Dermis microvascular lymphatic vessel endothelial cell (primary cell): Measurements from ENCODE around the gene SUCLG2. TPM values are rescaled to one million over a fixed set of nuclear protein-coding genes. Genes with fewer than 3 reads are reported as not detected.
A peak's percentile ranks its signal among the peaks of the same experiment; 100 is the strongest.

Experiments
- DNase-seq, 2 donors: peaks; one replicate each; pipeline versions ENCODE4 v3.0.0 to v3.0.0-alpha.2; 2010; ENCODE audit warnings: low read depth in 2 of 2
- total RNA-seq: library from RNA; depleted of rRNA; stranded (reverse); fragments of >200 nt; gene quantifications from 2 replicates; pipeline ENCODE4 v1.2.1, GENCODE V29; 2014

SUCLG2 gene
- total RNA-seq, 1 donor from 2014 or later, result 34.9 TPM

DNA sequence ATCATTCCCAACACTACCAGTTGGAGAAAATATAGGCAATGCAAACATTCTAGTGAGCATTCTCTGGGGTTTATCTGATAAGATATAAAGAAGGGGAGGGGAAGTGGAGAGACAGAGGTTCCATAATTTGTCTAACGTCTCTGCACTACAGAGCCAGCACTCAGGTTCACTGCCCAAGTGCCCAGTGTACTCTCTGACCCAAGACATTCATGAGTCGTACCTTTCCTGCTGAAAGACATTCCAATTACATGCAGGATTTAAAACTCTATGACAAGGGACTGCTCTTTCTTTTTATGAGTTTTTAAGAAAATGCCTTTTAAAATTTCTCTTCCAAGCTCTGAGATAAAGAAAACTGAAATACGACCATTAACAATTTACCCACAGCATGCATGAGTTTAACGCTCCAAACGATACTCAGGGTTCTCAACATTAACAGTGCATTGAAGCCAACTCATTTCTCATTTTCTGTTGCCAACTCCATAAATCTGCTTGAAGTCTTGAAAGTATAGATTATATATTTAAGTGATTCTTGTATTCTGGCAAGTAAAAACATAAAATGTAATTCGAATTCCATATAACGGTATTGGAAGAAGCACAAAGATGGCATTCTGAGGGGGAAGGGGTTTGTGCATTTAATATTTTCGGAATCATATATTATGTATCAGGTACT is 193.4 kb downstream of the SUCLG2 start:
- DNase-seq, result no peak

DNA sequence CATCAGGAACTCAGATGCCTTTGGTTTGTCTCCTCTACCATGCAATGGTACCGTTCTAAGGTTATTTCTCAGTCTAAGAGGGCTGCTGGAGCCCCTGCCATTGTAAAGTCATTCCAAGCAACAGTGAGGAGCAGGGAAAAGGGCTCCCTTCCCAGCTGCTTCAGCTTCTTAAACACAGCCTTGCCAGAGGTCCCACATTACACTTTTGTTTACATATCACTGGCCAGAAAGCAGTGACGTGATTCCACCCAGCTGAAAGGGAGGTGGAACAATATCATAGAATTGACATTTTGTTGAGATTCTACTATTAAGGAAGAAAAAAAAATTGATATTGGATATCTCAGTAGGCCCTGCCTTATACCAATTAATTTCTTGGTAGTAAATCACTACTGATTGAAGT is 194.6 kb downstream of the SUCLG2 start:
- no peak for DNase-seq

GRCh38 chr3:67458896-67459530 is 195.4 kb downstream of the SUCLG2 start:
- no peak for DNase-seq

GRCh38 chr3:67458408-67458807 is 196.0 kb downstream of the SUCLG2 start:
- peak; percentile 10 to 46 for DNase-seq

GRCh38 chr3:67453628-67454027 is 200.8 kb downstream of the SUCLG2 start:
- no peak for DNase-seq

- no peak for DNase-seq
Observed at GRCh38 chr3:67450153-67450552, 204.3 kb downstream of the SUCLG2 start.

DNA sequence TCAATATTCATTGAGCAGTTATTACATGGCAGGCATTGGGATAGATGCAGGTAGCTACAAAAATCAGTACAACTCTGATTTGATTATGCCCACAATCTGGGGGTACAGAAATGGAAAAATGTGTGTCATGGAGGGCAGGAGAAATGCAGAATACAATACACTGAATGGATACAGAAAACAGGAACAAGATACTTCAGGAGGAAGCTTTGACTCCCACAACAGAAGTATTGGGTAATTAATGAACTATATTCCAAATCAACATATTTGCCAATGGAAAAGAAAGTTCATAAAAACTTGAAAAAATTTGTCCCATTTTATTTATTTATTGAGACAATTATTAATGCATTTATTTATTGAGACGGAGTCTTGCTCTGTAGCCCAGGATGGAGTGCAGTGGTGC is 207.0 kb downstream of the SUCLG2 start:
- no peak for DNase-seq

DNA sequence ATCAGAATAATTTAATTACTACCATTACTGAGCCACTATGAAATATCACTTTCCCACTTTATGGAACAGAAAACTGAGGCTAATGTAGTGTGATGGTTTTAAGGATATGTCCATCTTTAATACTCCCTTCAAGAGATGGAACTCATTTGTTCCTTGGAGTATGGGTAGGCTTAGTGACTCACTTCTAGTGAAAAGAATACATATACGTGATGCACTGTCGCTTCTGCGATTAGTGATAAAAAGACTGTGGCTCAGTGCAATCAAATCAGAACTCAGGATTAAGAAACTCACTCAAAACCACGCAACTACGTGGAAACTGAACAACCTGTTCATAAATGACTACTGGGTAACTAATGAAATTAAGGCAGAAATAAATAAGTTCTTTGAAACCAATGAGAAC is 216.6 kb downstream of the SUCLG2 start:
- no peak for DNase-seq

DNA sequence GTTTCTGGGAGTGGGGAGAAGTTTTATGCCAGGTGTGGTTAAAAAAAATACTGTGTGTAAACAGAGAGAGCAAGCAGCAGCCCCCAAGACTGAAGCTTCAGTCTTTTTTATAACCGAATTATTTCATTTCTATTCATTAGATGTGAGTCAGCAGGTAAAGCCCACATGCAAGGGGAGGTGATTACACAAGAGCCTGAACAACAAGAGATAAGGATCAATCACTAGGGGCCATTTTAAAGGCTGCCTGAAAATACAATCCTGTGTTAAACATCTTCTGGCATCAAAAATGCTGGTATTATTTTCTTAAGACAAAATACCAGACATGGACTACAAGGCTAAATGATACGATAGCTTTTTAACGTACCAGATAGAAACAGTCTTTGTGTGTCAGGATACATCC is 217.3 kb downstream of the SUCLG2 start:
- DNase-seq, result no peak

- no peak for DNase-seq
Observed at GRCh38 chr3:67433109-67433508, 221.3 kb downstream of the SUCLG2 start.

DNA sequence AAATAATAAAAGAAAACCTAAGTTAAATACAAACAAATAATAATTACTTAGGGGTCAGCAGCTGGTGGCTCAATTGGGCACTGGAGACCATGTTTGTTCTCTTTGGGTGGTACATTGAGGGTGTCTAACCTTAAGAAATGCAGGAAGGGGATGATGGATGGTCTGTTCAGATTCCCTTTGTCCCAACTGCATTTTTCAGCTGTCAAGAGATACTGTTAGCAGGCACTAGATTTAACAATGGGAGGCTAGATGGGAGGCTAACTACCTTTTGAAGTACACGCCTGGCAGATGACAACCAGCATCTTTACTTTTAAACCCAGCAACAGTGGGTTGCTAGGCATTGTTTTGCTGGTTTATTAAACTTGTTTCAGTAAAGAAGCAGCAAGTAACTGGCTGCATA is 222.5 kb downstream of the SUCLG2 start:
- DNase-seq, result no peak

- DNase-seq, result no peak
Observed at GRCh38 chr3:67423722-67424121, 230.7 kb downstream of the SUCLG2 start.

- DNase-seq, result no peak
Observed at GRCh38 chr3:67421912-67422311, 232.5 kb downstream of the SUCLG2 start.

DNA sequence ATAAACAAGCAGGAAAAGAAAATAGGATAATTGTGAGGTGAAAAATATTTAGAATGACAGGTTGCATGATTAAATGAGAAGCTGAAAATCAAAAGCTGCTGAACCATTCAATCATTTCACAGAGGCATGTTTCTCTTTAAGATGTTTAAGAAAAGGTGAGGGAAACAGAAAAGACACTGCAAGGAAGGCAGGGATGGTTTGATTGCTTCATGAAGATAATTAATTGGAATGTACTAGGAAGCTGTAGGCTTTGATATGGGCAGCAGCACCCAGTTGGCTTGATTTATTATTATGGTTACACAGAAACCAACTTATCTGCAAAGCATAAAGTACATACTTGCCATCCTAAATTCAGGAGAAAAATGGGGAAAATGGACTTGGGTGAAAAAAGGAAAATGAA is 234.6 kb downstream of the SUCLG2 start:
- DNase-seq, result no peak

DNA sequence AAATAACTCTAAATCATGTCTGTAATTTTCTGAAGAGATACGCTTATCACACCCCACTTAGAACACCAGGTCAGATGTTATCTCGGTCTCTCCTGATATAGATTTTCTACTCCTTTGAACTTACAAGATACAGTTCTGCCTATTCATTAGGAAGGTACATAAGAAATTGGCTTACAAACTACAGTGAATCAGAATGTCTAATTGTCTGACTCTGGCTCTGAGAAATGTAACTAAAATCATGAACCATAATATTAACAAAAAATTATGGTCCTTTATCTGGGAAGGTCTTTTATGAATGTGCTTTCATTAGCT is 235.2 kb downstream of the SUCLG2 start:
- DNase-seq, result no peak

DNA sequence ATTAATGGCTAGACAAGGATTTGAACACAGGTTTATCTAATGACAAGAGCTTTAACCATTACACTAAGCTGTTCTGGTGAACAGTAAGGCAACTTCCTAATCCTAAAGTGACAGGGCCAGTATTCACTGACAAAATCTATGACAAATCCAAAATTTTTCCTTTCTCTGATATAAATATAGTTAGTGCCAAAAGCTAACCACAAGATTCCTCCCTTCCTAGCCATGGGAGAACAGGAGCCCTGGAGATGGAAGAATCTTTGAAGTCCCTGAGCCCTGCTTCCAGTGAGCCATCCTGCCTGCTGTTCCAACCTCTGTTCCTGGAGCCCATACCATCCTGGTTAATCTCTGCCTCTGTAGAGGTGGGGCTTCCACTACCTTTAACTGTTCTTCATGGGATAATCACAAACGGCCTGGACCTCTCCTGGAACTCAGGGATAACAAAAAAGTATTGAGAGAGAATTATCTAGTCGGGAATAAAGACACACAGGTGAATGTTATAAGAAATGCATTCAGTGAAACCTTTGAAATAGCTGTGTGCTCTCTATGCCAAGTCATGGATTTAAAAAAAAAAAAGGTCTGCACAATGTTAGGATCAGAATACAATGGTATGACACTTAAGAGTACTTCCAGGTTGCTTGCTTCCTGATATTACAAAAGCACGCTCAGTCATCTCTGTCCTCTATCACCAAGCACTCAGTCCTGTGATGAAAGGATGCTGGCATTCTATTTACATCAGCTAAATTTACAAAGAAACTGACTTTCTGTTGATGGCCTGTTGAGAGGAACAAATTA is 235.8 kb downstream of the SUCLG2 start:
- DNase-seq, result no peak

- DNase-seq, result peak in 1 of 2 donors; percentile 12
Observed at GRCh38 chr3:67416703-67417102, 237.7 kb downstream of the SUCLG2 start.

DNA sequence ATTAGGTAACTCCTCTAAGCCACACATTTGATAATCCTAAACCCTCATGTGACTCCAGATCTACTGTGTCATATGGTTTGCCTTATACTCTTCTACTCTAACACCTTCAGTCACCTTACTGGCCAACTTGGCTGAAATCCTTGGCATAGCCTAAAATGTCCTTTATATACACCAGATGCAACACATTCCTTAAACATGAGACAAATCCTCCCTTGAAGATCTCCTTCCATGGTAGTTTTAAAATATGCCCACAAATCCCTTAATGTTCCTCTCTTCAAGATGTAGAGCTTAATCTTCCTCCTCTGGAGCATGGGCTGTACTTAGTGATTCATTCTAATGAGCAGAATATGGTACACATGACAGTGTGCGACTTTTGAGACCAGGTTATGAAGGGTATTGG is 238.9 kb downstream of the SUCLG2 start:
- DNase-seq, result no peak

DNA sequence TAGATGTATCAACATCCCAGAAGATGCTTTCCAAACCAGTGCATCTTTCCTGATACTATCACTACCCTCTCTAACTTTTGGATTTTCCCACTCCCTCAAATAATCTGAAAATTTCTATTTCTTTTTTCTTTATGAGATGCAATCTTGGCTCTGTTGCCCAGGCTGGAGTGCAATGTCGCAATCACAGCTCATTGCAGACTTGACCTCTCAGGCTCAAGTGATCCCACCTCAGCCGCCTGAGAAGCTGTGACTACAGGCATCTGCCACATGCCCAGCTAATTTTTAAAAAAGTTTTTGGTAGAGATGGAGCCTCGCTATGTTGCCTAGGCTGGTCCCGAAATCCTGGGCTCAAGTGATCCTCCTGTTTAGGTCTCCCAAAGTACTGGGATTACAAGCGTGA is 239.7 kb downstream of the SUCLG2 start:
- no peak for DNase-seq

DNA sequence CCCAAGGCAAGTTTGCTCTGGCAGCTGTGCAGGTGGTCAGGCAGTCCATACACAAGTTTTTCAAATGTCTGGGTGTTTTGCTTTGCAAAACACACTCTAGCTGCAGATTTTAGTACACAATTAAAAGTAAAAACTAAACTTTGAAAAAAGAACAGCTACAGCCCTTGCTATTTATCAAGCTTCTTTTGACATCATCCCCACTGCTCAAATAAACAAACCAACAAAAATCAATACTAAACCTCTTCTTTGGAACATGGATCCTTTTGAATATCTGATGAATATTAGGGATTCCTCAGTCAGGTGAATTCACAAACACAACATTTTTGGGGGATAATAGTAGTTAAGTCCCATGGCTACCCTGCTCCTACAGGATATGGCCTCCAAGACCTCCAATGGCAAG is 249.2 kb downstream of the SUCLG2 start:
- DNase-seq, result no peak

- no peak for DNase-seq
Observed at GRCh38 chr3:67402873-67403272, 251.5 kb downstream of the SUCLG2 start.

GRCh38 chr3:67401921-67402320 is 252.5 kb downstream of the SUCLG2 start:
- DNase-seq, result no peak

- no peak for DNase-seq
Observed at GRCh38 chr3:67400476-67400875, 253.9 kb downstream of the SUCLG2 start.
